Lung (tissue), 12 donors: ENCODE data around the gene MAPK9. TPM values are rescaled to one million over a fixed set of nuclear protein-coding genes. Genes with fewer than 3 reads are reported as not detected.

Source experiments
- ATAC-seq: fragments of 200-7000 bp; cut with Tn5 transposase; one replicate; pipeline ENCODE4 v1.9.1; 2020; ENCODE audit warnings: moderate number of reproducible peaks; ENCODE audit not compliant: insufficient read depth, low FRiP score
- DNase-seq, 3 donors: peaks; one replicate each; pipeline ENCODE4 v3.0.0-alpha.2; 2013 to 2017
- H3K27ac ChIP-seq, 2 donors: one replicate each; pipeline ENCODE4 v1.5.1; 2013; ENCODE audit warnings: mild to moderate bottlenecking in 2 of 2, moderate library complexity in 2 of 2, control low read depth in 1 of 2, inconsistent platforms in 1 of 2, low read depth in 1 of 2, low read length in 1 of 2
- H3K27me3 ChIP-seq, 3 donors: one replicate each; pipeline ENCODE4 v1.5.1; 2013; ENCODE audit warnings: low read length in 2 of 3; ENCODE audit not compliant: control insufficient read depth in 3 of 3, insufficient read depth in 3 of 3
- H3K36me3 ChIP-seq, 4 donors: one replicate each; pipeline ENCODE4 v1.5.1; 2013; ENCODE audit warnings: low read length in 4 of 4, mild to moderate bottlenecking in 1 of 4, moderate library complexity in 1 of 4; ENCODE audit not compliant: control insufficient read depth in 4 of 4, insufficient read depth in 4 of 4
- H3K4me1 ChIP-seq, 5 donors: one replicate each; pipeline ENCODE4 v1.5.1; 2013; ENCODE audit warnings: low read length in 5 of 5, mild to moderate bottlenecking in 2 of 5, moderate library complexity in 1 of 5; ENCODE audit not compliant: control insufficient read depth in 5 of 5, insufficient read depth in 5 of 5
- H3K4me3 ChIP-seq: one replicate; pipeline ENCODE4 v1.5.1; 2013; ENCODE audit warnings: mild to moderate bottlenecking, control low read depth, moderate library complexity
- H3K9ac ChIP-seq, 2 donors: one replicate each; pipeline ENCODE4 v1.5.1; 2013; ENCODE audit warnings: low read length in 2 of 2, control low read depth in 1 of 2; ENCODE audit not compliant: insufficient read depth in 1 of 2
- H3K9me3 ChIP-seq, 4 donors: one replicate each; pipeline ENCODE4 v1.5.1; 2013; ENCODE audit warnings: low read length in 3 of 4, mild to moderate bottlenecking in 1 of 4, moderate library complexity in 1 of 4; ENCODE audit not compliant: control insufficient read depth in 4 of 4, insufficient read depth in 3 of 4
- WGBS, 2 donors: extraction: QIAGEN DNeasy Blood & Tissue Kit; methylation state at CpG; one replicate each; pipeline ENCODE4 v1.1.7; 2013; 5-methylcytosine and 5-hydroxymethylcytosine counted together
- polyA plus RNA-seq, 2 donors: library from polyadenylated mRNA; stranded (reverse); fragments of 200-250 nt; gene quantifications; one replicate each; pipeline ENCODE4 v1.2.1, GENCODE V29; 2013
- total RNA-seq, 2 donors: library from RNA; depleted of rRNA in 1 of 2; stranded (reverse); fragments of >200 nt in 1 of 2; gene quantifications; one replicate each; pipeline ENCODE4 v1.2.1, GENCODE V29; 2014 to 2021
- TF ChIP-seq, protein P1 (sequence below): IDR thresholded peaks from 2 replicates; pipeline ENCODE4 v1.5.1; 2012; ENCODE audit warnings: mild to moderate bottlenecking; ENCODE audit errors: control extremely low read depth, extremely low read depth
- donor health status: control.
- donor health status: control.
- donor health status: Bipolar disorder and iron deficiency.
- donor health status: healthy.
- donor health status: DM: yes; HTN: yes; CAD: no.

Gene MAPK9
- total and polyA plus RNA-seq, 4 donors, result 13.1 to 38.1 (median 23.6) TPM

DNA sequence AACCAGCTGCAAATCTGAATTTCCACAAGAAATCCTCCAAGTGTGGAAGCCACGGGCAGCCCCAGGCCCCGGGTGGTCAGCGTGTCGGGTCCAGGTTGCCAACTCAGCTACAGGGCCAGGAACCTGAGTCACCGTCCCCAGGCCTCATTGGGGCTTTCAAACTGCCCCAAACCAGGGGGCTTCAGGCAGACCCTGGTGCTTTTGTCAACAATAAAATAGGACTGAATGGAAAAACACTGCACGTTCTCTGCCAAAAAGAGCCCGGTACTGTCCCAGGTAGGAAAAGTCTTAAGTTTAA lies 37.2 kb upstream of the MAPK9 start:
- no peaks in the 10 kb centered on the region for H3K27me3 ChIP-seq
- TF ChIP-seq, protein P1, sequence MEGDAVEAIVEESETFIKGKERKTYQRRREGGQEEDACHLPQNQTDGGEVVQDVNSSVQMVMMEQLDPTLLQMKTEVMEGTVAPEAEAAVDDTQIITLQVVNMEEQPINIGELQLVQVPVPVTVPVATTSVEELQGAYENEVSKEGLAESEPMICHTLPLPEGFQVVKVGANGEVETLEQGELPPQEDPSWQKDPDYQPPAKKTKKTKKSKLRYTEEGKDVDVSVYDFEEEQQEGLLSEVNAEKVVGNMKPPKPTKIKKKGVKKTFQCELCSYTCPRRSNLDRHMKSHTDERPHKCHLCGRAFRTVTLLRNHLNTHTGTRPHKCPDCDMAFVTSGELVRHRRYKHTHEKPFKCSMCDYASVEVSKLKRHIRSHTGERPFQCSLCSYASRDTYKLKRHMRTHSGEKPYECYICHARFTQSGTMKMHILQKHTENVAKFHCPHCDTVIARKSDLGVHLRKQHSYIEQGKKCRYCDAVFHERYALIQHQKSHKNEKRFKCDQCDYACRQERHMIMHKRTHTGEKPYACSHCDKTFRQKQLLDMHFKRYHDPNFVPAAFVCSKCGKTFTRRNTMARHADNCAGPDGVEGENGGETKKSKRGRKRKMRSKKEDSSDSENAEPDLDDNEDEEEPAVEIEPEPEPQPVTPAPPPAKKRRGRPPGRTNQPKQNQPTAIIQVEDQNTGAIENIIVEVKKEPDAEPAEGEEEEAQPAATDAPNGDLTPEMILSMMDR, result no peak
- no peaks in the 10 kb centered on the region for H3K9me3 ChIP-seq
- H3K4me3 ChIP-seq, result no peak overlapping the region
- no peak overlapping the region for H3K27ac ChIP-seq
- no peaks in the 10 kb centered on the region for H3K36me3 ChIP-seq
- 96 to 97% methylated on average over 7 of the region's 7 CpGs for WGBS, 2 donors
- H3K4me1 ChIP-seq, result peaks cover 0 to 15% (median 0%) of the 10 kb centered on the region in 5 donors
- DNase-seq (no peak), ATAC-seq (no peak)
- H3K9ac ChIP-seq, result no peak overlapping the region

DNA sequence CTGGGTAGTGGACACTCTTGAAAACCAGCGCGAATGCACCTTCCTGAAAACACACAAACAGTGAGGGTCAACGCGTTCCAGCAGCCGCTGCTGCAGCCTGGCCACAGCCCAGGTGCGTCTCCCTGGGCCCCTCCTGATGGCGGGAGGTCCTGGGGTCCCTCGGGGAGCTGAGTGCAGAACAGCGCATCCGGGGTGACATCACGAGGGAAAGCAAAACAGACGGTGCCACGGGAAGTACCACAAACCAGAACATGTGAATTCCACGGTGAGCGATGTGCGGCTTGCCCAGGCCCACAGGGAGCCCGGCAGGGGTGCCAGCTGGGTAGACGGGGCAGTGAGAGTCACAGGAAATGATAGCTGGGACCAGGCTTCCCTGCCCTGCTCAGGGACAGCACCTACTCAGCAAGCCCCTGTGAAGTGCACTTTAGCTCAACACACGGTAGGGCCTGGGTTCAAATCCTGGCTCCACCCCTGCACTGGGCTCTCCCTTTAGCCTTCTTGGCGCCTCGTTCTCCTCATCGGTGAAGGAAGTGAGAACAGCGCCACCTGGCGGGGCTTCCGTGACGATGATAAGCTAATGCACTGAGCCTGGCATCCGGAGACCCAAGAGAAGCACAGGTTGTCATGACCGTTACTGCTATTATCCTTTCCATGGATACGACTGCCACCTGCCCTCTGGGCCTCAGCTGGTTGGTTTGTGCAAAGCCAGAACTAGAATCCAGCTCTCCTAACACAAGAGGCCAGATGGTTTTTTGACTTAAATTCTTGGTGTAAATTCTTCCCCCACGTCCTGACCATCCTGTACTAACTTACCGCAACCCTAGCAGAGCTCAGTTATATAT lies 36.6 kb upstream of the MAPK9 start:
- Histone ChIP-seq H3K36me3 (no peaks in the 10 kb centered on the region), H3K4me1 (peaks cover 0 to 15% (median 0%) of the 10 kb centered on the region in 5 donors), H3K27ac (no peak overlapping the region), H3K9ac (no peak overlapping the region), H3K4me3 (no peak overlapping the region), H3K27me3 (no peaks in the 10 kb centered on the region), H3K9me3 (no peaks in the 10 kb centered on the region)
- TF ChIP-seq, protein P1, result peak; percentile 45
- WGBS, 2 donors, result 66 to 67% methylated on average over 31 of the region's 31 CpGs
- DNase-seq, result peak; percentile 54 to 63 (median 62)
- ATAC-seq, result peak; percentile 50

DNA sequence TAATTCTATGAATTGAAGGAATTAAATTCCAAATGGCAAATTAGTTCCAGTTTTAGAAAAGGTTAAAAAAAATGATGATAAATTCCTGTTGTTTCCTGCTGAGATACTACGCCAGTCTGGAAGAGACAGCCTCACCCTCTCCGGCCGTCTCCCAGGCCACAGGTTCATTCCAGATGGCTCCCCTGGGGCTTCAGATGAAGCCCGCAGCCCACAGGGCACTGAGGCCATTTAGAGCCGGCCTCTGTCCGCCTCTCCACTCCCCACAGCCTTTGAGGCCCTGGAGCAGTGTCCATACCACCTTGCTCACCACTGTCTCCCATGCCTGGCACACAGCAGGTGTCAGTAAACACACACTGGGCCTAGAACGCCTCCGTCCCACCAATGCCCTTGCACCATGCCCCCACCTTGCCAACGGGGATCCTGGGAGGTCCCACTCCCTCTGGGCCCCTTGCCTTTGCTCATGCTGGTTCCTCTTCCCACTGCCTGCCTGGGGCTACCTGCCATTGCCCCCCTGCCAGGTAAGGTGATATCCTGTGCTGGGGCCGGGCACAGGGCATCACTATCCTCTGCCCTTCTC lies 35.2 kb upstream of the MAPK9 start:
- H3K36me3 ChIP-seq, result no peaks in the 10 kb centered on the region
- no peak overlapping the region for H3K4me3 ChIP-seq
- TF ChIP-seq, protein P1, result no peak
- no peaks in the 10 kb centered on the region for H3K27me3 ChIP-seq
- ATAC-seq, result no peak
- 89 to 94% methylated on average over 10 of the region's 10 CpGs for WGBS, 2 donors
- H3K4me1 ChIP-seq, result peaks cover 0 to 15% (median 0%) of the 10 kb centered on the region in 5 donors
- H3K27ac ChIP-seq, result no peak overlapping the region
- H3K9me3 ChIP-seq, result no peaks in the 10 kb centered on the region
- H3K9ac ChIP-seq, result no peak overlapping the region
- DNase-seq, result no peak

DNA sequence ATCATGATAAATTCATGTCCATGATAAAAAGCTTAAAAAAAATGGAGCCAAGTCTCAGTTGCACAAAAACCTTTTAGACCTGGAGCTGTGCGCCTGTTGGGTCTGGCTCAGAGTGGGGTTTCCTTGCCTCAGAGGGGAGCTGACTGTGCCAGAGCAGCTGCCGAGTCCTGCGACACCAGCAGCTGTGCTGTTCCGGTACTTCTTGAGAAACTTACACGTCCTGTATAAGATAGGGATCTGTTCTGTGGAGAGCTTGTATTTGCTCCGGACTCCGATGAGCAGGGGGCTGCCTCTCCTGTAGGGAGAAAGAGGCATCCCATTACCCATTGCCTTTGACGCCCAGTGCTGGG lies 32.7 kb upstream of the MAPK9 start:
- 80 to 81% methylated on average over 8 of the region's 8 CpGs for WGBS, 2 donors
- Histone ChIP-seq H3K9ac (no peak overlapping the region), H3K9me3 (no peaks in the 10 kb centered on the region), H3K27ac (no peak overlapping the region), H3K4me1 (no peaks in the 10 kb centered on the region), H3K27me3 (no peaks in the 10 kb centered on the region), H3K4me3 (no peak overlapping the region), H3K36me3 (no peaks in the 10 kb centered on the region)
- ATAC-seq, result no peak
- DNase-seq, result peak in 1 of 3 donors; percentile 26
- TF ChIP-seq, protein P1, result no peak
